Stimulated activated CD8-positive, alpha-beta memory T cell treated with anti-CD3 and anti-CD28 coated beads, Interleukin-7, amount 100 ng/mL, for 4 hours (primary cell): Measurements from ENCODE around the gene ALAS1.

Source experiments
- DNase-seq, 2 donors: peaks; one replicate each; pipeline ENCODE4 v3.0.0-alpha.2; 2020; ENCODE audit warnings: low read depth in 2 of 2

ALAS1 gene

DNA sequence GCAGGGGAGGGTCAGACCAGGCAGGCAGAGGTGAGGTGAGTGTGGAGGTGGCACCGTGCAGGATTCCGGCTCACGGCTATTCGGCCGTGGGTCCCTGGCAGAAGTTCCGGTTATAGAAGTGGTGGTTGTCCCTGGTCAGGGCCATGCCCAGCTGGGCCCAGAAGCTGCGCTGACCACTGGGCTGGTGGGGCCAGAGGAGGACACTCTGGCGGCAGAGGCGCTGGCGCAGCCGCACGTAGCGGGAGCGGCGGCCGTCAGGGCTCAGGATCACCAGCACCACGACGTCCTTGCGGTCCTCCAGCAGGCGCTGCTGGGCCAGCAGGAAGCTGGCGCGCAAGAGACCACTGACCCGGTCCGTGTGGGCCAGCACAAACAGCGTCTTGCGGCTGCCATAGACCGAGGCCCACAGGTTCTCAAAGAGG is 23.2 kb downstream of the ALAS1 start:
- DNase-seq = no peak

DNA sequence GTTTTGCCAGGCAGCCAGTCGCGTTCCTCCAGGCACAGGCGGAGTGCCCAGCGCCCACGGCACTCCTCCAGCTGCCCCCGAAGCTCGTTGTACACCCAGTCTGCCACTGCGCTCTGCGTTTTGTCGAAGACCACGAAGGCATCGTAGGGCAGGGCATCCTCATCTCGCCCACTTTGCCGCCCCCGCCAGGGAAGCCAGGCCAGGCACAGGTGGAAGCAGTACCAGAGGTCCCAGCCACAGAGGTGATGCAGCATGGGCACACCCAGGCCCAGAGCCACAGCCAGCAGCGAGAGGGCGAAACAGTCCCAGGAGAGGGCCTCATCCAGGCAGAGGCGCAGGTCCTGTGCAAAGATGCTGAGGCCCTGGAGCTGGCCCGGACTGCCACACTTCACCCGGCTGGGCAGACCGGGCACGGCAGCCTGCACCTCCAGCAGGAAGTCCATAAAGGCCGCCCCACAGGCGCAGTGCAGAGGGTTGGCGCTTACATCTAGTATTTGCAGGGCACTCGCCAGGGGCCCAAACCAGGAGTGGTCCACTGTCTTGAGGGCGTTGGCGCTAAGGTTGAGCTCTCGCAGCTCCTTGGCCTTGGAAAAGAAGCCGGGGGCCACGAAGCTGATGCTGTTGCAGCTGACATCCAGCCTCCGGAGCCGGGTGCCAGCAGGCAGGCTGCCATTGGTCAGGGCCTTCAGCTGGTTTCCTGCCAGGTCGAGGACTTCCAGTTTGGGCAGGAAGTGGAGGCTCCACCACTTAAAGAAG is 23.8 kb downstream of the ALAS1 start:
- no peak for DNase-seq

DNA sequence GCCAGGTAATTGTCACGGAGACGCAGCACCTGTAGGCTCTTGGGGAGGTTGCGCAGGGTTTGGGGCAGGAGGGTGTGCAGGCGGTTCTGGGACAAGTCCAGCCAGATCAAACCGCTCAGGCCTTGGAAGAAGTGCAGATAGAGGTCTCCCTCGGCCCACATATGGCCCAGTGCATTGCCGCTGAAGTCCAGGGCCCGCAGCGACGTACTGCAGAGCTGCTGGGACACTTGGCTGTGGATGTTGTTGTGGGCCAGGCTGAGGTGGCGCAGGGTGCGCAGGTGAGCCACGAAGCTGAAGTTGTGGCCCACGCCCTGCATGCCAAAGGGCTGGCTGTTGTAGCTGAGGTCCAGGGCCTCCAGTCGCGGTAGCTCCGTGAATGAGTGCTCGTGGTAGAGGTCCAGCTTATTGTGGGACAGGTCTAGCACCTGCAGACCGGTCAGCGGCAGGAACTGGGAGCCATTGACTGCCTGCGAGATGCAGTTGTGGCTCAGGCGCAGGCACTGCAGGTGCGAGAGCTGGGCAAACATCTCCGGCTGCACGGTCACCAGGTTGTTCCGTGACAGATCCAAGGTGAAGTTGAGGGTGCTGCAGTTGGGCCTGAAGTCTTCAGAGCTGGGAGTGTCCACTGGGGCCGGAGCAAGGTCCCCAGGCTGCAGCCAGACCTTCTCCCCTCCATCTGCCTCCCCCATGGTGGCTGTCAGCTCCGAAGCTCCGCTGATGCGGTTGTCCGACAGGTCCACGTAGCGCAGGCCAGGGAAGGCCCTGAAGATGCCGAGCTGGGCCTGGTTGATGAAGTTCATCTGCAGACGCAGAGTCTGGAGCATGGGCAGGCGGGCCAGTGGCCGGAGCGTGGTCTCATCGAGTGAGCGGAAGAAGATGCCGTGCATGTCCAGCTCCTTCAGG is 24.6 kb downstream of the ALAS1 start:
- DNase-seq = no peak

DNA sequence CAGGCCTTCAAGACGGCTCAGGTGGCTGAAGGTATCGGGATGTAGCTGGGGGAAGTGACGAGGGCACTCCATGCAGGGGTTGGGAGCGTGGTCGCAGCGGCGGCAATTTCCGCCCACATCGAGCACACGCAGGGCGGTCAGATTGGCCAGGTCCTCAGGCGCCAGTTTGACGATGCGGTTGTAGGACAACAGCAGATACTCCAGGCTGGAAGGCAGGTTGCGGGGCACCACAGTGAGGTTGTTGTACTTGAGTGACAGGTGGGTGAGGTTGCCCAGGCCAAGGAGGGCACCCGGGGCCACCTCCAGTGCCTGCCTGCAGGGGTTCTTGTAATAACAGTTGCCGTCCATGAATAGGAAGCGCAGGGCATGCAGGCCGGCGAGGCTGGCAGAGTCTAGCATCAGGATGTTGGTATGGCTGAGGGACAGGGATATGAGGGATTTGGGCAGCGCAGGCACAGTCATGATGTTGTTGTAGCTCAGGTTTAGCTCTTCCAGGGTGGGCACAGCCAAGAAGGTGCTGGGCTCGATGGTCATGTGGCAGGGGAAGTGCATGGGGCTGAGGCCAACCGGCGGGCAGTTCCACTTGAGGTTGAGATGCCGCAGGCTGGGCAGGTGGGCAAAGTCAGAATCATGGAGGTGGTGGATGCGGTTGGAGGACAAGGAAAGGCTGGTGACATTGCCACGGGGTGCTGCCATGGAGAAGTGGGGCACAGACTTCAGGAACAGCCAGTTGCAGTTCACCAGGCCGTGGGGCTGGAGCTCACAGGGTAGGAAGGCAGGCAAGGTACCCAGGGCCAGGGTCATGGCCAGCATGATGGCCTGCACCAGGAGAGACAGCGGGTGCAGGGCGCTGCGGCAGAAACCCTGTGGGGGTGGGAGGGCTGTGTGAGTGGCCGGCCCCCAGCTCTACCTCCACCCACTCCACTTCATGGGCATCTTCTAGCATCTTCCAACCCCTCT is 25.8 kb downstream of the ALAS1 start:
- no peak for DNase-seq

DNA sequence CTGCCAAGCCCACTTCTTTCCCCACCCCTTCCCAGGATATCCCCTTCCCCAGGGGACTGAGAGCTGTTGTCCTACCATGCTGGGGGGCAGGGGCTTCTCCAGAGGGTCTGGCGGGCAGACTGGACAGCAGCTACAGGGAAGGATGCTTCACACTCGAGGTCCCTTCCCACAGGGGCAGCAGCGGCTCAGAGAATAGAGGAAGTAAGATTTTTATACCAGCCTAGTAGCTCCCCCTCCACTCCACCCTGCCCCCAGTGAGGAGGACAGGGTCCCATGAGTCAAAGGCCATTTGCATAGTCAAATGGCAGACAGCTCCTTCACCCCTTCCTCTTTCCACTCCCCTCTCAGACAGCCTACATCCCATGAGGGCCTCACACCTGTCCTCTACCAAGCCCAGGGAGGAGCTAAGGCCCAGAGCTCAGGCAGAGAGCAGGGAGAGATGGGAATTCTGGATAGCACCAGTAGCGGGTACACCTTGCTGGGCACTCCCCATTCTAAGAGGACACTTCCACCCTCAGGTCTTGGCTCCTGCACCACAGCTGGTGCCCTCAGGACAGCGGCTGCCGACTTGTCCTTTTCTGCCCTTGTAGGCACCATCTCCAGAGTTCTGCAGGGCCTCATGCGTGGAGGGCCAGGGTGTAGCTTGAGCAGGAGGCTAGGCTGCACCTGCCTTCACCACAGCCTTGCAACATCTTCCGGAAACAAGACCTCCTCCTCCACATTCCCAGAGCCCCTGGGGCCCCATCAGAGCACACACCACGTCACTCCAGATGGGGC is 27.7 kb downstream of the ALAS1 start, which contains the start of gene TLR9:
Gene TLR9 (minus strand): TSS at position 194 of the 777 bp plus-strand sequence. CDS start 116 bp downstream, at position 78.
- DNase-seq = no peak

DNA sequence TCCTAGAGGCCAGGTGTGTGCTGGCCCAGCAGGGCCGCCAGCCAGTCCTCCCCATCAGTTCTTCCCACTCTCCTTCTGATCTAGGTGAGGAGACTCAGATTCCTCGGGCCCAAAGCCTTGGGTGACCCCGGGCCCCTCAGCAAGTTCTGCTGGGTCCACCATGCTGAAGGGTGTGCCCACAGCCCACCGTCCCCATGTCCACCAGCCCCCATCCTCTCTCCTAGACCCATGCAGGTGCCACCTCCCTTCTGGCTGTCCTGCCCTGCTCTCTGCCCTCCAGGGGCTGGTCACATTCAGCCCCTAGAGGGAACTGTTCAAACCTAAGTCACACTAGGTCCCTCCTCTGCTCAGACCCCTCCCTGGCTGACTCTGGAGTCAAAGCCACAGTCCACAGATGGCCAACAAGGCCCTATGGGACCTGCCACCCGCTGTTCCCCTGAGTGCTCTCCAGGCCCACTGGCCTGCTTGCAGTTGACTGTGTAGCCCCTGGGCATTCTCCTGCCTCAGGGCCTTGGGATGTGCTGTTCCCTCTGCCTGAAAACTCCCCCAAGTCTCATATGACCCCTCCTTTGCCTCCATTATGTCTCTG is 28.4 kb downstream of the ALAS1 start:
- no peak for DNase-seq

DNA sequence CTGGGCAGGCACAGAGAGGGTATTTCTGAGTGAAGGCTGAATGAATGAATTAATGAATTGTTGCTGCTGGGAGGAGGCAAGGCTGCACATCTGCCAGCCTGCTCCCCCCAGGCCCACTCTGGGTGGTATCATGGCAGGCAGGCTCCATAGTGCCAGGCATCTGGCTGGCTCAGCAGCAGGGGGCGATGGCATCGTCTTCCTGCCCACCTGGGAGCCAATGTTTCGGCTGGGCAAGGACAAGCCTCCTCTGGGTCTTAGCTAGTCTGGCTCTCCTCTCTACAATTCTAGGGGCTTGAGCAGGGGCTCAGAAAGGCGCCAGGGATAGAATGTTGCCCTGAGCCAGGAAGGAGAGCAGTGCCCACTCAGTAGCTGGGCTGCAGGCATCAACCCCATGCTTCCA is 29.2 kb downstream of the ALAS1 start:
- no peak for DNase-seq

DNA sequence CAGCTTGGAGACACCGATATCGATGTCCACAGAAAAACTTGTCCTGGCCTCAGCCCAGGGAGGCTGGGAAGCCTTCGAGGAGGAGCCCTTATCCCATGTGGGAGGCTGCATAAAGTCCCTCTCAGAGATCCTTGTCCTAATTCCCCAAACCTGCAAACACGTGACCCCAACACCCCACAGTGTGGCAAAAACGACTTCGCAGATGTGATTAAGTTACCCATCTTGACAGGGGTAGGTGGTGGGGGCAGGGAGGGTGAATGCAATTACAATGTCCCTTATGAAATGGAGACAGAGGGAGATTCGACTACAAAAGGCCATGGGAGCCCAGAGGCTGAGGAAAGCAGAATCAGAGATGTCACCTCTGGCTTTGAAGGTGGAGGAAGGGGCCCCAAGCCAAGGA is 29.8 kb downstream of the ALAS1 start:
- DNase-seq = no peak

DNA sequence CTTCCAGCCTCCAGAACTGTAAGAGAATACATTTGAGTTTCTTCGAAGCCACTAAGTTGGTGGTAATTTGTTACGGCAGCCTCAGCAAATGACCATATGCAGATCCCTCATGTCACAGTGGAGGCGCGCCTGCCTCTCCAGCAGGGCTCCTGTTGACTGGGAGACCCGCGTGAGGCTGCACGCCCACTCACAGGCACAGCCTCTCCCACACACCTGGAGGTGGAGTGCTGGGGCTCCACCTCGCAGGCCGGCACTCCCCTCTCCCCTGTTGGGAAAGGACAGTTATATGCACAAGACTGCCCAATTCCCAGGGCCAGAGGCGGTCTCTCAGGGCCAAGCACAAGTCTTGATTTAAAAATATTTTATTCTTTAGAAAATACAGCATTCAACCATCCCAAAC is 30.3 kb downstream of the ALAS1 start:
- no peak for DNase-seq

DNA sequence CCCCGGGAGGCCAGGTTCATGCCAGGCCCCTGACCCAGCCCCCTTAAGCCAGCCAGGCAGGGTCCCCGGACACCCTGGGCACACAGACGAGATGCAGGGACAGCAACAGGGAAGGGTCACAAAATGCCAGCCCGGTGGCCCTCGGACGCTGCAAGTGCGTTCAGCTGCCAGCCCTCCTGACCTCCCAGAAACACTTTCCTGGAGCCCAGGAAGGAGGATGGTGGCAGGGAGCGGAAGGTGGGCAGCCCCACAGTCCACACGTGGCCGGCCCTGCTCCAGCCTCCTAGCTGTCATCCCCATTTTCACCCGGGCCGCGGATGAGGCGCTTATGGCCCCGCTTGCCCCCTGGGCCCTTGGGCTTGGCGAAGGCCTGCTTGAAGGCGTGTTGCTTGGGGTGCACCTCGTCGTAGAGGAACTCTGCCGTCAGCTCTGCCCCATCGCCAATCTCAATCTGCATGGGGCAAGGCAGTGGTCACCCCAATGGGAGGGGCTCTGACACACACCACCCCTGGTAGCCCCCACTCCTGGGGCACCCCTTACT is 30.9 kb downstream of the ALAS1 start:
- DNase-seq = no peak

DNA sequence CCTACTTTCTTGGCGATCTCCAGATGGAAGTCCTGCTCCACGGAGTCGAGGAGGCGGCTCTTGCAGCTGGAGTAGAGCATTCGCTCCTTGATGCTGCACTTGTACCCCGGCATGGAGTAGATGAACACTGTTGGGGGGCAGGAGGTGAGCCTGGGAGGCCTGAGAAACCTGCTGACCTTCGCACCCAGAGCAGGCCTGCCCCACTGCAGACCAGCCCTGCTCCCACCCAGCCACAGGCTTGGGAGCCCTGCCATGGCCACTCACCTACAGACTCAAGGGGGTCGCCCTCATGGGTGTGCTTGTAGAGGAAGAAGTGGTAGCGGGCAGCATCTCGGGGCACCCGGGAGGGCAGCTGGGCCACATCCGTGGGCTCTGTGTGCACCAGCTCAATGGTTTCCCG is 31.7 kb downstream of the ALAS1 start:
- no peak for DNase-seq

DNA sequence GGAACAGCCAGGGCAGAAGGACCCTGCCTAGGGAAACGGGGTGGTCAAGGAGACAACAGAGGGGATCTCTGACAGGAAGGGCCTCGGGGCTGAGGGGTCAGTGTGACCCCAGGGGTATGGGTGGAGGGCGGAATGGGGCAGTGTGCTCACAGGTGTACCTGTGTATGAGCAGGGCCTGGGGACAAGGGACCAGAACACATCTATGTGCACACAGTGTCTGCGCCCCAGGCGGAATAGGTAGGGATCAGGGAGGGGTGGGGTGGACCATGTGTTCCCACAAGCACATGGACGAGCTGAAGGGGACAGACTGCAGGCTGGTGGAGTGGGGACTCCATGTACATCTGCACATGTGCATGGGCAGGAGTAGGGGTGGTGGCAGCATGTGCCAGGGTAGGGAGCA is 32.5 kb downstream of the ALAS1 start:
- no peak for DNase-seq

DNA sequence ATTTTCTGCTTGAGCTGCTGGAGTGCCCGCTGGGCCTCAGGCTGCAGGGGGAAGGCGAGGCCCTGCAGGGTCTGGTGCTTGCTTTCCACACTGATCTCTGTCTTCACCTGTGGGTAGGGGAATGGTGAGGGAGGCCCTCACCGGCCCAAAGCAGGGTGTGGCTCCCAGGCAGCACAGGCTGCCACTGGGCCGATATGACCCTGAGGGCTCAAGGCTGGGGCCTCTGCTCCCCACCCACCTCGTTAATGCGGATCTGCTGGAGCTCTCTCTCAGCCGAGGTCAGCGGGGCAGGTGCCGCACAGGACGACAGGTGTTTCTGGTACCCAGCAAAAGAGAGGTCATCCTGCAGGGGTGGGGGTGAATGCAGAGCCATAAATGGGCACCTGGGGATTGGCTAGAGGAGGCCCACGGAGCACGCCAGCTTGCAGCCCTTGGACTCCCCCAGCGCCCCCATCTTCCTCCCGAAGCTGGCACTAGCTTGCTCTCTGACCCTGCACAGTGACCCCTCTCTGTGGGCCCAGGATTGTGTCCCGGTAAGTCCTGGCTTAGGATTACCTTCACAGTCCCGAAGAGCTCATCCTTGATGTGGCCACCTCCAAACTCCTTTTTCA is 33.0 kb downstream of the ALAS1 start:
- no peak for DNase-seq

DNA sequence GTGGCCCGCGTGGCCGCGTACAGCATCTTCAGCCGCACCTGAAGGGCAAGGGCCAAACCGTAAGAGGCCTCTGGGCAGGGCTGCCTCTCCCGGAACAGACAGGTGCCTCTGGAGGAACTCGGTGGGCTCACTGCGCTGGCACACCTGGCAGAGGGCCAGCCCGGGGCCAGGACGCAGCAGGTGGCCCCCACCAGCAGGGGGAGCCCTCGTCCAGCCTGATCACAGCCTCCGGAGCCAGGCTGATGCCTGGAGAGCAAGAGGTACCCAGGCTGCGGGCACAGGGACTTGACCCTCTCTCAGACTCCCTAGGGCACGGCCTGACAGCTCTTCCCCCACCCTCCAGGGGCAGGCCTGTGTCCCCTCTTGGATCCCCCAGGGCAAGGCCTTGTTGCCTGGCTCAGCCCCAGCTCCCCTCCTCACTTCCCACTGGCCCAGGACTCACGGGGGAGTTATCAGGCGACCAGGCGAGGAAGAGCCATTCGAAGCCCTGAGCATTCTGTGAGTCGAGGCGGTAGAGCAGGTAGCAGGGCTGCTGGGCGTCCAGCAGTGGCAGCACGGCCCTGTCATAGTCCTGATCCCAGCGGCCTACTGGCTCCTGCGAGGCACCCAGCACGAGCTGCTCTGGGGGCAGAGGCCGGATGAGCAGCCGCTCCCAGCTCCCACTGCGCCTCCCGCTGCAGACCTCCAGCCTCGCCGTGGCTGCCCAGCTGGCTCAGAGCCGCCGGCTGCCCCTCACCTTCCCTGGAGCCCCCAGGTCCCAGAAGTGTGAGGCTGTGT is 33.7 kb downstream of the ALAS1 start:
- peak; percentile 65 to 75 for DNase-seq

DNA sequence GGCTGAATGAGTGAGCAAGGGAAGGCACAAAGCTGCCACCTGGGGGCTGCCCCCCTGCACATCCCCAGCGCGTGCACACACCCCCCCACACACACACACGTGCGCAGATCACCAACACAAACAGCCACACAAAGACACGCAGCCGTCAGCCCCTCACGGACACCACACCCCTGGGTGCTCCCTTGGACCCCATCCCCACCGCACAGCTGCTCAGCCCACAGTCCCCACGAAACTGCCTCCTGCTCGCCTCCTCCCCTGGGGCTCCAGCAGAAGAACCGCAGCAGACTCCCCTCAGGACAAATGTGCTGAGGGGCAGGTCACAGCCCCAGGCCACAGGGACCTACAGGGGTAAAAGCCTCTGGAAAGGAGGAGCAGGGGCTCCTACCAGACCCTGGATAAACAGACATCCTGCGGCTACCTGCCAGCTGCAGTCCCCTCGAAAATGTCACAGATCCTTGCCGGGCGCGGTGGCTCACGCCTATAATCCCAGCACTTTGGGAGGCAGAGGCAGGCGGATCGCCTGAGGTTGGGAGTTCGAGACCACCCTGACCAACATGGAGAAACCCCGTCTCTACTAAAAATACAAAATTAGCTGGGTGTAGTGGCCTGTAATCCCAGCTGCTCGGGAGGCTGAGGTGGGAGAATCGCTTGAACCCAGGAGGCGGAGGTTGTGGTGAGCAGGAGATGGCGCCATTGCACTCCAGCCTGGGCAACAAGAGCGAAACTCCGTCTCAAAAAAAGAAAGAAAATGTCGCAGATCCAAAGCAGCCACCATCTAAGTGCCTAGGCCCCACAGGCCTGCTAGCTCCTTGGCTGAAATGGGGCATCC is 34.5 kb downstream of the ALAS1 start:
- no peak for DNase-seq

DNA sequence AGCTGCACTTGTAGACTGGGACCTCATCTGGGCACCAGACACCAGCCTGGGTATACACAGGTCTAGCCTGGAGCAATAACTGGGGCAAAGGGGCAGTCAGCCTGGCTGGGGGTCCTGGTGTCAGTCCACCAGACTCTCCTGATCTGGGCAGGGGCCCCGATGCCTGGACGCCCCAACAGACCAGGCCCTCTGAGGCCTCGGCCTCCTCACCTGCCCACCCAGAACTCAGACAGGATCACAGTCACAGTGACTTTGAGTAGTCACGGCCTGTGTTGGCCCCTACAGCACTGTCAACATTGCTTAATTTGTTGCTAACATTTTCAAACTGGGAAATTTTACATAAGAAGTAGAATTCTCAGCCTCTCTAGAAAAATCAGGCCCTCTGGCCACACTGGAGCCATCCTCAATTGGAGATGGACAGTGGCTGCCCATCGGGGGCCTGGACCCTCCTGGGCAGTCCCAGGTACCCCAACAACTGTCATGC is 35.2 kb downstream of the ALAS1 start:
- no peak for DNase-seq

DNA sequence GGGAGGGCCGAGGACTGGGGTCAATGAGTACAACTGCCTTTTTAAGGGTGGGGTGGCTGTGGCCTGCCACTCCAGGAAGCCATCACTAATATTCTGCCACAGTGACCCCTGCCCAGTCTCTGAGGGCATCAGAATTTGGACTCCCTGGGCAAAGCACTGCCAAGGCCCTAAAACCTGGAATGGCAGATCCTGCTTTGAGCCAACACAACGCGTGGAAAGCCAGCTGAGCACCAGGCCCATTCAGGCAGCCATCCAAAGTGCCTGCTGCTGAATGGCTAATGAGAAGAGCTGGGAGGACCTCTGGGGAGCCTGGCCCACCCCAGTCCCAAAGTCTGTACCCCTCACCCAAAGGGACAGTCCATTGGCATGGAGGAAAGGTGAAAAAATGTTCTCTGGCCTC is 36.0 kb downstream of the ALAS1 start:
- DNase-seq = no peak
